22Rv1 (cell line): ENCODE results near the gene ADM2.
"Not testable (repeated sequence)": the region's sequence is repeated elsewhere in the genome, so short reads cannot be mapped to it uniquely, and the experiment has no call there.

ENCODE experiments used
- CTCF ChIP-seq: fragments of 450-650 bp; IDR thresholded peaks from 2 replicates; pipeline ENCODE4 v1.5.1; 2017; ENCODE audit warnings: mild to moderate bottlenecking
- ZFX ChIP-seq: fragments of 450-650 bp; IDR thresholded peaks from 2 replicates; pipeline ENCODE4 v1.6.1; 2017; ENCODE audit warnings: antibody characterized with exemption, borderline replicate concordance

GRCh38 chr22:50432877-50433510 lies 48.3 kb upstream of the ADM2 start:
- TF ChIP-seq CTCF, ZFX: not testable (repeated sequence)
